HG03378 (cell line): ENCODE data around the gene MIPEP.
"Not testable (repeated sequence)": the region's sequence is repeated elsewhere in the genome, so short reads cannot be mapped to it uniquely, and the experiment has no call there.

Experiments used
- ATAC-seq: cut with Tn5 transposase; IDR thresholded peaks from one replicate; pipeline ENCODE4 v1.9.1; 2021; ENCODE audit warnings: mild to moderate bottlenecking, moderate library complexity; ENCODE audit not compliant: unreplicated experiment

MIPEP gene

DNA sequence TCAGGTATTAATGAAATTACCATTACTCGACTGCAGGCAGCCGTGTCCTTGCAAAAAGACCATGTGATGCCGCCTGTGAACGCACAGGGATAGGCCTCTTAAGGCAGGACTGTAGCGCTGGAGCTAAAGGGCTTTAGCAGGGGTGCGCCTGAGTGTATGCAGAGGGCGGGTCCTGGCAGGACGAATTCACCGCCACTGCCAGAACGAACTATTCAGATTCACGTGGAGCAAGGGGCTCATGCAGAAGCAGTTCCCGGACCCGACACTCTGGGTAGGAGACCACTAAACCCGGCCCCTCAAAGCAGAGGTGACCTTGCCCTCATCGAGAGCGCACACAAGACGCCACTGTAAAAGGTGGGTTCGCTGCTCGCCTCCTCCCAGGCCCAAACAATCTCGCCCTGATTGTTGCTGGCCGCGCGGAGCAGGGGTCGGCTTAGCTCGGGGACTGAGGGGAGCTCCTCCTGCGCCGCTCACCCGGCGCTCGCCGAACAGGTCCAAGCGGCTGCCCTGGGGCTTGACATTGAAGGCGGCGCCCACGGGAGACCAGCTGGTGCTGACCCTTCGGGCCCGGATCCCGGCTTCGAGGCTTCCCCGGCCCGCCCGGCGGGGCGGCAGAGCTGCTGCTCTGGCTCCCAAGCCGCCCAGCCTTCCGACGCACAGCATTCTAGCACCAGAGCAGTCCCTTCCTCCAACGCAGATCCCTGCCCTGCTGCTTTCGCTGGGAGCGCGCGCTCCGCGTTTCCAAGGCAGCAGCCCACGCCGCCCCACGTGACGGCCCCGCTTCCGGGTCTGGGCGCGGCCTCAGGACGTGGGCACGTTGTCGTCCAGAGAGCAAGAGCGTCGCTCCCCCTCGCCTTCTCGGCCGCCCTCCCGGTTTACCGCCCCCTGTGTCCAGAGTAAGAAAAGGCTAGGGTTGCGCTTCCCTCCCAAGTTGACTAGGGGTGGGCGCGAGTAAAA is at the start of gene MIPEP:
MIPEP (minus strand) TSS at position 743 of the 957 bp plus-strand sequence; CDS start at position 663, 80 bp downstream.
- peak; percentile 87 for ATAC-seq

DNA sequence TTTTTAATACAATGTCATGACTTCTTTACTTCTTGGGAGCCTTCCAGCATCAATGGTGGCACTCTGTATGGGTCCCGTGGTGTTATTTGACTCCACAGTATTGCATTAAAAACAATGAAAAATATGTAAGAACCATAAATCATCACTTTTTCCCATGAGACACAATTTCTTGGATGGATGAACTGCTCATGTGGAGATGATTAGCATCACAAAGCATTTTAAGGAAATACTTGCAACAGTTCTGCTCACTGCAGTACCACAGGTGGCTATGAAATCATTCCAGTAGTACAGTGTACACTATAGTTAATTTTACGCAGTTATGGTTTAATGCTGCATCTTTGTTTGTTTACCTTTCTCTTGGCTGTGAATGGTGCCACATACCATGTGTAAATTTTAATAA is 45.3 kb upstream of the MIPEP start:
- no peak for ATAC-seq

DNA sequence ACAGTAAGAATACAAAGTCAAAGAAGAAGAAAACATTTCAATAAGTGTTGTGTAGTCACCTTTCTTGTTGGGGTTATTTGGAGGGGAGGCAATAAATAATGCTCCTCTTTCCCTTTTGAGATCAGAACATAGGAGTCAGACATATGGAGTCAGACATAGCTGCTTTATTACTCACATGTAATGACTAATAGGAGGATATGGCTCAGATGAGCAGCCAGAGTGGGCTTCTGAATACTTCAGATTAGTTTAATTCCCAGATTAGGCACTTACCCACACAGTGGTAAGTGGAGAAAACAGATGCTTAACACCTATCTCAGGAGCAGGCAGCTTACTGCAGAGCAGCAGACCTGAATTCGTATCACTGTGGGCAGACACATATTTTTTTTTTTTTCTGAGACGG is 39.8 kb upstream of the MIPEP start:
- ATAC-seq, result no peak

DNA sequence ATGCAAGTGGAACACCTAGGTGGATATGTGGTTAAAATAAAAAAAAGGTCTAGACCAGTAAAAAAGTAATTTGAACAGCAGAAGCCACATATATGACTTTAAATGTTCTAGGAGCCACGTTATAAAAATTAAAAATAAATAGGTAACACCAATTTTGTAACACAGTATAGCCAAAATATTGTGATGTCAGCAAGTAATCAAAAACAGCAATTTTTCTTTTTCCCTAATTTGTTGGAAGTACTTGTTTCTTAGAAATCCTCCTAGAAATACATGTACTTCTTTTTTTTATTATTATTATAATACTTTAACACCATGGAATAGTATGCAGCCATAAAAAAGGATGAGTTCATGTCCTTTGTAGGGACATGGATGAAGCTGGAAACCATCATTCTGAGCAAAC is 33.8 kb upstream of the MIPEP start:
- ATAC-seq, result no peak

DNA sequence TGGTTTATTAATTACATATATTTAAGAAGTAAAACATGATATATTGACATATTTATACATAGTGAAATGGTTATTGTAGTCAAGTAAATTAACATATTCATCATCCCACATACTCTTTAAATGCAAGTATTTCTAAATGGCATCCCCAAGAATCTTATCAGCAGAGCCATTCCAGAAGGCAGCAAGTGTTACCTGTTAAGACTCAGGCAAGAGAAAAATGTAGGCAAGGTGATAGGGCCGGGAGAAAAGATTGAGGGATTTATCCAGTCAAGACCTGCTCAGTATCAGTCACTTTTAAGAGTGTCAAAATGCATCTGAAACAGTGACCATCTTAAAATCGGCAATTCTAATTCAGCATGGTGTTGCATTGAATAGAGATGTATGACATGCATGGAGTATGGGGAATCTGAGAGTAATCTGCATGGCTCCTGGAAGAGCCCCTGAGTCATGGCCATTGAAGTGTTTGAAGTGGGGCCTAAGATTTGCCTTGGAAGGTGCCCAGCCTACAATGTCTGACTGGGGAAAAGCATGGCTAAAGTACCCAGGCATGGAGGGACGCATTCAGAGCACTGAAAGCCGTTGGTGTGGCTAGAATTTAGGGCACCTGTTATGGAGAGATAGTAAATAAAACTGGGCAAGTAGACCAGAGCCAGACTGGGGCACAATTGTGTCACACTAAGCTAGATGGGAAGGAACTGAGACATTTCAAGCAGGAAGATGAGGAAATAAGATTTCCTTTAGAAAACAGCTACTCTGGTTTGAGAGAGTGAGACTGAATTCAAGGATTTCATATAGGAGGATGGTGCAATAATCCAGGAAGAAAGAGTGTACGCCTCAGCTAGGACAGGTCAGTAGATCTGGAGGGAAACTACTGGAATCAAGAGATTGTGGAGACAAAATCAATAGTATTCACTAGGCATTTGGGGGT is 33.1 kb upstream of the MIPEP start:
- no peak for ATAC-seq

DNA sequence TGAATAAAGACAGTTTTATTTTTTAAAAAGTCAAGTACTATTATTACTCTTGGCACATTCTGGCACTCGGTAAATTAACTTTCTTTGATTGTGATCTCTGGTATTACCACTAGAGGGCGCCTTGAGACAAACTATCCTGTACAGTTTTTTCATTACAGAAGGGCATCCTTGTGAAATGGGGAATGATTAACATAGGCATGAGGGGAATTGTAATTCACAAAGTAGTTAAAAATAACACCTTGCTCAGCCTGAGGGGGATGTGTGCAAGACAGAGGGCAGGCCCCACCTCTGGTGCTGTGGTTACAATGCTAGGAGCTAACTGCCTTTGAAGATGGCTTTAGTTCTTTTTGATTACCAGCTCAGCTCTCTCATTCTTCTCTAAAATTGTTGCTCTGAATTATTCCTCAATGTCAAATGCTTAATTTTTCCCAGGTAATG is 32.3 kb upstream of the MIPEP start:
- no peak for ATAC-seq

DNA sequence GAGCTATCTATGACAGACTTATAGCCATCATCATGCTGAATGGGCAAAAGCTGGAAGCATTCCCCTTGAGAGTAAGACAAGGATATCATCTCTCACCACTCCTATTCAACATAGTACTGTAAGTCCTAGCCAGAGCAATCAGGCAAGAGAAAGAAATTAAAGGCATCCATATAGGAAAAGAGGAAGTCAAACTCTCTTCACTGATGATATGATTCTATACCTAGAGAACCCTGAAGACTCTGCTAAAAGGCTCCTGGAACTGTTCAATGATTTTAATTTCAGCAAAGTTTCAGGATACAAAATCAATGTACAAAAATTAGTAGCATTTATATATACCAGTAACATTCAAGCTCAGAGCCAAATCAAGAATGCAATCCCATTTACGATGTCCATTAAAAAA is 29.8 kb upstream of the MIPEP start:
- ATAC-seq, result no peak

DNA sequence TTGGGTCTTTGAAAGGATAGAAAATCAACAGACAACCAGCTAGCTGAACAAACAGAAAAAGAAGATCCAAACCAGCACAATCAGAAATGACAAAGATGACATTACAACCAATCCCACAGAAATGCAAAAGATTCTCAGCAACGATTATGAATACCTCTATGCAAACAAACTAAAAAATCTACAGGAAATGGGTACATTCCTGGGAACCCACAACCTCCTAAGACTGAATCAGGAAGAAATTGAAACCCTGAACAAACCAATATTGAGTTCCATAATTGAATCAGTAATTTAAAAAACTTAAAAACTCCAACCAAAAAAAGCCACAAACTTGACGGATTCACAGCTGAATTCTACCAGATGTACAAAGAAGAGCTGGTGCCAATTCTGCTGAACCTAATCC is 29.0 kb upstream of the MIPEP start:
- no peak for ATAC-seq

DNA sequence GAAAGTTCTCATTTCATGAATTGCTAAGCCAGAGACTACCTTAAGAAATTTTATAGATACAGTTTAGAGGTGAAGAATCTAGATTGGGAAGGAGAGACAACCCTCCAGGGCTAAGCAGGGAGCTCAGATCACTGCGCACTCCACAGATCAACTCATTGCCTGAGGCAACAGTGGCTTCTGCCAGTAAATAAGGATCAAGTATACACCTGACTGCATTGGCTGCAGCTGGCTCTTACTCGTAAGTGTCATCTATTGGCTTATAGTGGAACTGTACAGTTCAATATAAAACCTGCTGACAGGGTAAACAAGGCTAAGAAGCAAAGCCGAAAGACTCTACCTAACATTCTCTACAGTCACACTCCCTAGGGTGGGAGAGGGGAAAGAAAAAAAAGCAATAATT is 26.1 kb upstream of the MIPEP start:
- ATAC-seq, result no peak

DNA sequence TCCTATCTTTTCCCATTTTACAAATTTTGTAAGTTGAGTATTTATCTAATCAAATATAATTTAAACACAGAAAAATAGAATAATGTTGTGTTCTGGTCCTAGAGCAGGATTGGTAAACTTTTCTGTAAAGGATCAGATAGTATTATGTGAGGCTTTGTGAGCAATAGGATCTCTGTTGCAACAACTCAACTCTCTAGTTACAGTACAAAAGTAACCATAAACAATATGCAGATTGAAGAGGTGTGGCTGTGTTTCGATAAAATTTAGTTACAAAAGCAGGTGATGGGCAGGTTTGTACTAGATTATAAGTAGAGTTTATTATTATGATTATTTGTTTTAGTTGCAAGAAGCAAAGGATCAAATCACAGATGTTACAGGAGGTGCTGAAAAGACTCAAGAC is 23.3 kb upstream of the MIPEP start:
- no peak for ATAC-seq

DNA sequence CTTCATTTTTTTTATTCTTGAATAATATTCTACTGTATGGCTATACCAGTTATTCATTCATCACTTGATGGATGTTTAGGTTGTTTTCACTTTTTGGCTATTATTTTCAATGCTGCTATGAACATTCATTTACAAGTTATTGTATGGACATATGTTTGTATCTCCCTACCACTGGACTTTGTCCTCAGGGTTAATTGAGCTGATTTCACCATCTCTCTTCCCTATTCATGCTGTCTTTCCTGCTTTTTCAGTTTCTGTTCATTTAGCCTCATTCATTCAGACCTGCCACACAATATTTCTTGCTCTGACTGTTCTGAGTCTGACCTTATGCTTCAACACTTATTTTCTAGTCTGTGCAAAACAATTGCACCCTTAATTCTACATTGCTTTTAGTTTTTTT is 20.4 kb upstream of the MIPEP start:
- ATAC-seq, result no peak

DNA sequence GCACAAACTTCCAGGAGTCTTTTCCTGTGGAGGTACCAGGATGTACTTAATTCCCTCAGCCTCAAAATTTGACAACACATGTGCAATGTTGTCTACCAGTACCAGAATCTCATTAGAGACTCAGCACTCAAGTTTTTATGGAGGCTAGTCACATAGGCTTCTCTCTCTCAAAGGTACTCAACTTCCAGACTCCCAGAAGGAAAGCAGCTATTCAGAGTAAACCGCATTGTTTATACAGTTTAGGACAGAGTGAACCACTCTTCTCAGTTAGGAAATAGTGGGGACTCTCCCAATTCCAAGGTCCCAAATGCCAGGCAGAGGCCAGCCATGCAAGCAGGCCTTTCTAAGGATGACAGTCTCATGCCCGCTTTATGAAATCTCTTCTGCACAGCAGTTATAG is 16.6 kb upstream of the MIPEP start:
- ATAC-seq, result no peak

DNA sequence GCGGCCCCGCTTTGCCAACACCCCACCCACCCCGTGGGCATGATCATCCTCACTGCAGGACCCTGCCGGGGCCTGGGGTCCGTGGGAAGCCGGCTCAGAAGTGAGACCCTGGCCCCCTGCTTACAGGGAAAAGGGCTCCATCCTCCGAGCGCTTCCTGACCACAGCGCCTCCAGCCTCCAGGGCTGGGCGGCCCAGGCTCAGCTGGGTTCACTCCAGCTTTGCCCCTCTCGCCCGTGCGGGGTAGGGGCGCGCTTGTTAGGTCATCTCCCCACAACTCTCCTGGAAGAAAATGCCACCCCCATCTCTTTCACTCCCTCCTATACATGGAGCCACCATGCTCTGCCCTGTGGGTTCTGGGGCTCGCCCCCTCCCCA is 14.7 kb upstream of the MIPEP start:
- ATAC-seq, result no peak

DNA sequence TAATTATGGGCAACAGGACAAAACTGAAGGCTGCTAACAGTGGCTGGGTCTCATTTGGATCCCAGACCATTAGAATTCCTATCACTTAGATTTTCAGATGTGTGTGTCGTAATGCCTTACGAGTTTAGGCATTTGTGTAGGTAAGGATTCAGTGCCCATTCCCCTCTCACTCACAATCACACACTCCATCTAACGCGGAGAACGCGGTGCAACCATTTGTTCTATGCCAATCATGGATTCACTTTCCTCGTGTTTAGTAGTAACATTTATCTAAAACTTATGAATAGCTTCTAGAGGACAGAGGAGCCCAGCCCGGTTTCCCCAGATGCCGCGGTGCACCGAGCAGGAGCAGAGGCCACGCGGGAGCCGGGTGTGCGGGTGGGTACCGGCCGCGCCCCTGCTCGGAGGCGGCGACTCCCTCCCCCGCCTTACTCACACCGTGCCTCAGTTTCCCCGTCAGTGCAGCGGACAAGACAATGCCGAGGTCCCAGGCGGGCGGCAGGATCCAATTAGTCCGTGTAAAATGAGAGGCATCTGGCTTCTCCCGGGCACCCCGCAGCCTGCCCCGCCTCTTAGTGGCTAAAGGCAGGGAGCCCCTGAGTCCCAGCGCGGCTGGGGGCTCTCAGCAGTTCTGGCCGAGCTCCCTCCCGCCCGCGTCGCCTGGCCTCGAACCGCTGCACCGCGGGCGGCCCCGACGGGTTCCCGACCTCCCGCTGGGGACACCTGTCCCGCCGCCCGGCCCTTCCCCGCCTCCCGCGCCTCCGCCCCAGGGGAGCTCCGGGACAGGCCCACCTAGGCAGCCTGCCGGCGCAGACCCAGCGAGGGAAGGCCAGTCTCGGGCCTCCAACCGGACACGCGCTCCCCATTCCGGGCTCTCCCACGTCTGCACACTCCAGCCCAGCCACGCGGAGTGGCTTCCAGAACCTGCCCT is 14.0 kb upstream of the MIPEP start:
- ATAC-seq, result no peak

DNA sequence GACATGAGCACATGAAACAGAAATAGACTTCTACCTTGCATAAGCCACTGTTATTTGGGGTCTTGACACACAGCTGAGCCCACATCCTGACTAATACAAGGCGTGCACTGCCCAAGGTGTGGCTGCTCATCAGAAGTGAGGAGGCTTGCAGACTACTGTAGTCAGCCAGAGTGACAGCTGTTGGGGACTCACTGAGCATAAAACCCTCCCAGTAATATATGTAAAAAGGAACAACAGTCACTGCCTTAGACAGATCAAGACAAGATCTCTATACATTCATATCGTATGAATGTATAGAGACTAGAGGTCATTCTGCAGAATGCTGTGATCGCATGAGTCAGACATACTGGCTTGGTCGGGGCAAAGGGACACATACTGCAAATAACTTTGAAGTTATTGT is 12.2 kb upstream of the MIPEP start:
- ATAC-seq, result no peak

DNA sequence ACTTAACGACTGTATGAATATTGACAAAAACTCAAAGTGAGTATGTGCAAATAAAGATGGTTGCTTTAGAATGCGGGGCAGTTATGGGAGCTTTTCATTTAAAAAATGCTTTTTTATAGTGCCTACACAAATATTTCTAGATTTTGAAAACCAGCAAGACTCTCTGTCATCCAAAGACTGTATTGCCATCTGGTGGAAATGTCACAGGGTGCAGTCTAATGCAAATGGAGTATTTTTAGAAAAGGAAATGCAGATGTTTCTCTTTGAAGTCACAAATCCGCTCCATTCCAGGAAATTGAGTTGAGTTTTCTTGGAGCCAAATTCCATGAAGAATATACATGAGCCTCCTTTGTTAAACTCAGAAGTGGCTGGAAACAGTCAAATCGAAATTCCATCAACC is 10.4 kb upstream of the MIPEP start:
- no peak for ATAC-seq

DNA sequence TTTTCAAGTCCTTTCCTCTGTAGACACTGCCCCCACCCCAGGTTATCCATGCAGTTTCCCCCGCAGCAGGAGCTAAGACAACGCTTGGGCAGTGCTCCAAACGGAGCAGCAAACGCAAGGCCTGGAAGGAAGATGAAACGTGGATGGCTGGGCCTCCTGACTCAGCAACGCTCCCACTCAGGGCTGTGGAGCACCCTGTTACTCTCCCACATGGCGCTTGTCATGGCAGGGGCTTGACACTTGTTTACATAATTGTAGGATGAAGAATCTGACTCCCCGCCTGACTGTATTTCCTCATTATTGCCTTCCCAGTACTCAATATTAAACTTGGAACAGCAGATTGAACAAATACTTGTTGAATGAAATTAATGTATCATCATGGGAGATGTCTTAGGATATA is 8.9 kb upstream of the MIPEP start:
- ATAC-seq, result no peak

DNA sequence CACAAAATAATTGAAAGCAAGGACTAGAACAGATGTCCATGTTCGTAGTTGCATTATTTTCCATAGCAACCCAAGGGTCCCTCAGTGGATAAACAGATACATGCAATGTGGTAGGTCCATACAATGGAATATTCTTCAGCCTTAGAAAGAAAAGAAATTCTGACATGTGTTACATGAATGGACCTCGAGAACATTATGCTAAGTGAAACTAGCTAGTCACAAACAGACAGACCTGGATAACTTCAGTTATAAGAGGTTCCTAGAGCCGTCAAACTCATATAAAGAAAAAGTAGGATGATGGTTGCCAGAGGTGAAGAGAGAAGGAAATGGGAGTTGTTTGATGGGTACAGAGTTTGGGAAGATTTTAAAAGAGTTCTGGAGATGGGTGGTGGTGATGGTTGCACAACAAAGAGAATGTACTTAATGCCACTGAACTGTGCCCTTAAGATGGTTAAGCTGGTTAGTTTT is 8.3 kb upstream of the MIPEP start, which contains the start of gene C1QTNF9B:
C1QTNF9B (minus strand) TSS at position 51 of the 468 bp plus-strand sequence.
- ATAC-seq, result not testable (repeated sequence)

DNA sequence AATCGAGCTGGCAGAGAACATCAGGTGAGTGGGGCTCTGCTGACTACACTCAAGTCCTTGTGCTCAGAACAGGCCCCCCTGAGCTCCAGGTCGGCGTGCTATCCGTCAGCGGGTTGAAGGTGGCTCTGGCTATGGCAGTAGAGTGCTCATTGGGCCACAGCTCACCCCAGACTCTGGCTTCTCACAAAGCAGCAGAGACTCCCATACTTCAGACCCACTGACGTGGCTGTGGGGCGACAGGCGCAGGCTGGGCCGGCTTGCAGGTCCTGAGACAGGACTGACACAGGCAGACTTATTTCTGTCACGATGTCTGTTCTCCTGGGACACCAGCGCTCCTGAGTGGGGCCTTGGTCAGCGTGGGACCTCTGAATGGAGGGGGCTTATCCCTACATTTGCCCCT is 5.5 kb upstream of the MIPEP start:
- ATAC-seq, result not testable (repeated sequence)

DNA sequence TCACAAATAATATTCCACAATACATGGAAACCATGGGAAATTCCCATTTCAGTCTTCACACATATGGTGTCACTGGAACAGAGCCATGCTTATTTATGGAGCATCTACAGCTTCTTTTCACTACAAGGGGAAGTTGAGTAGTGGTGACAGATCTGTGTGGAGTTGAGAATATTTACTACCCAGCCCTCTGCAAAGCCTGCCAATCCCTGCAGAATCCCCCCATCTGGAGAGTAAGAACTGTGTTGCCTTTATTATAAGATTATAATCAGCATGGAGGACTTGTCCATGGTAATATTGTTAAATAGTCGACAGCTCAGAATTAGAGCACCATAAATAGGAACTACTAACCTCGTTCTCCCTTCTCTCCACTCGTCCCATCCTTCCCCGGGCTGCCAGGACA is 4.6 kb upstream of the MIPEP start:
- not testable (repeated sequence) for ATAC-seq
